Vagina (tissue), 2 donors: Measurements from ENCODE around the gene GALC. TPM values are rescaled to one million over a fixed set of nuclear protein-coding genes. Genes with fewer than 3 reads are reported as not detected.

ENCODE experiments used
- DNase-seq, 2 donors: peaks; one replicate each; pipeline ENCODE4 v3.0.0-alpha.2; 2017; ENCODE audit errors: extremely low spot score in 2 of 2
- H3K27ac ChIP-seq: fragments of 200-600 bp; sonication (generic); one replicate; pipeline ENCODE4 v1.5.1; 2019
- H3K27me3 ChIP-seq: fragments of 200-600 bp; sonication (generic); one replicate; pipeline ENCODE4 v1.5.1; 2019
- H3K36me3 ChIP-seq, 2 donors: fragments of 200-600 bp; sonication (generic); one replicate each; pipeline ENCODE4 v1.5.1; 2017 to 2019
- H3K4me1 ChIP-seq: fragments of 200-600 bp; sonication (generic); one replicate; pipeline ENCODE4 v1.5.1; 2019
- H3K4me3 ChIP-seq, 2 donors: fragments of 200-600 bp; sonication (generic); 1 replicate in 1 of 2; 2 replicates in 1 of 2; pipeline ENCODE4 v1.5.1; 2016 to 2019
- H3K9me3 ChIP-seq: fragments of 200-600 bp; sonication (generic); one replicate; pipeline ENCODE4 v1.5.1; 2019
- POLR2A ChIP-seq, 2 donors: fragments of 450-650 bp; IDR thresholded peaks; one replicate each; pipeline ENCODE4 v1.6.1; 2017; ENCODE audit warnings: antibody characterized with exemption in 2 of 2, mild to moderate bottlenecking in 2 of 2, moderate library complexity in 2 of 2
- POLR2AphosphoS5 ChIP-seq, 2 donors: sonication (generic); formaldehyde crosslinking; IDR thresholded peaks; one replicate each; pipeline ENCODE4 v1.9.0; 2017; ENCODE audit warnings: antibody characterized with exemption in 2 of 2, mild to moderate bottlenecking in 2 of 2, low read depth in 1 of 2; ENCODE audit not compliant: insufficient read depth in 1 of 2
- intact Hi-C: fragments of 100-400 bp; cut with DNase I; formaldehyde crosslinking; loops from one replicate; pipeline ENCODE4 v1.15.1; 2023
- total RNA-seq: library from RNA; depleted of rRNA; stranded (reverse); fragments of >200 nt; gene quantifications from one replicate; pipeline ENCODE4 v1.2.3, GENCODE V29; 2016
- TF ChIP-seq, protein P1 (sequence below), 3 experiments: fragments of 450-650 bp in 2 of 3; fragments of 200-600 bp in 1 of 3; sonication (generic) in 1 of 3; IDR thresholded peaks; one replicate each; pipeline ENCODE4 v1.5.1; 2017 to 2019; ENCODE audit warnings: antibody characterized with exemption in 3 of 3, mild to moderate bottlenecking in 2 of 3, moderate library complexity in 2 of 3

GALC gene
- total RNA-seq, 1 donor from 2014 or later: 18.7 TPM

DNA sequence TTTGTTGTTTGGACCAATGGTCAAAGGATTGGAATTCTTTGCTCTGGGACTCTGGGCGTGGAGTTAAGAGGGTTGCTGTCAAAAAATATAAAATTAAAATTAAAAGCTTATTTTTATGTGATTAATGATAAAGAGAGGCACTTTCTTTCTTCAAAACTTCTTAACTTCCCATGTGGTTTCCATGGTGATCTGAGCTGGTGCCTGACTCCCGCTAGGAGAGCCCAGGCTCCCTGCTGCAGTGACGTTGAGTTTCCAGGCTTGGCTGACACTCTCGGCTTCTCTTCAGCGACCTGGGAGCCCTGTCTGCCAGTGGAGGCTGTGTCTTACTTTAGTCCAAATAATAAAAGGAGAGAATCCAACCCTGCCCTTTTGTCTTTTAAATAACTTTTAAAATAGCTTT is 84.4 kb downstream of the GALC start:
- TF ChIP-seq POLR2A (IDR thresholded peaks at IDR 0.05) (no peak), POLR2AphosphoS5 (IDR thresholded peaks at IDR 0.05; ENCODE audit: insufficient read depth in 1 of 2, low read depth in 1 of 2) (no peak)
- TF ChIP-seq, protein P1, sequence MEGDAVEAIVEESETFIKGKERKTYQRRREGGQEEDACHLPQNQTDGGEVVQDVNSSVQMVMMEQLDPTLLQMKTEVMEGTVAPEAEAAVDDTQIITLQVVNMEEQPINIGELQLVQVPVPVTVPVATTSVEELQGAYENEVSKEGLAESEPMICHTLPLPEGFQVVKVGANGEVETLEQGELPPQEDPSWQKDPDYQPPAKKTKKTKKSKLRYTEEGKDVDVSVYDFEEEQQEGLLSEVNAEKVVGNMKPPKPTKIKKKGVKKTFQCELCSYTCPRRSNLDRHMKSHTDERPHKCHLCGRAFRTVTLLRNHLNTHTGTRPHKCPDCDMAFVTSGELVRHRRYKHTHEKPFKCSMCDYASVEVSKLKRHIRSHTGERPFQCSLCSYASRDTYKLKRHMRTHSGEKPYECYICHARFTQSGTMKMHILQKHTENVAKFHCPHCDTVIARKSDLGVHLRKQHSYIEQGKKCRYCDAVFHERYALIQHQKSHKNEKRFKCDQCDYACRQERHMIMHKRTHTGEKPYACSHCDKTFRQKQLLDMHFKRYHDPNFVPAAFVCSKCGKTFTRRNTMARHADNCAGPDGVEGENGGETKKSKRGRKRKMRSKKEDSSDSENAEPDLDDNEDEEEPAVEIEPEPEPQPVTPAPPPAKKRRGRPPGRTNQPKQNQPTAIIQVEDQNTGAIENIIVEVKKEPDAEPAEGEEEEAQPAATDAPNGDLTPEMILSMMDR (IDR thresholded peaks at IDR 0.05): no peak
- H3K4me1 ChIP-seq: no peaks in the 10 kb centered on the region
- intact Hi-C loops: no loop called here
- H3K36me3 ChIP-seq: no peaks in the 10 kb centered on the region
- no peaks in the 10 kb centered on the region for H3K27me3 ChIP-seq
- no peaks in the 10 kb centered on the region for H3K9me3 ChIP-seq
- no peak overlapping the region for H3K4me3 ChIP-seq
- no peak for DNase-seq
- H3K27ac ChIP-seq: no peak overlapping the region

DNA sequence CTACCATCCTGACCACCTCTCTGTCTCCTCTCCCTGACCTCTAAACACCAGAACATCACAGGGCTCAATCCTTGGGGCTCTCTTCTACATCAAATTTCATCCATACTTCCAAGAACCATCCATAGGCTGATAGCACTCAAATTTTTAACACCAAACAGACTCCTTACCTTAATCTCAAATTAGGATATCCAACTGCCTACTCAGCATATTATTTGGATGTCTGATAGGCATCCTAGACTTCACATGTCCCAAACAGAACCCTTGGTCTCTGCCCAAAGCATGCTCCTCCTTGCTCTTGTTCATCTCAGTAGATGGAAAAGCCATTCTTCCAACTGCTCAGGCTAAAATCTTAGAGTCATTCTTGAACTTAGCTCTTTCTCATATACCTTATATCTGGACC is 91.3 kb downstream of the GALC start:
- no peaks in the 10 kb centered on the region for H3K27me3 ChIP-seq
- no peak overlapping the region for H3K4me3 ChIP-seq
- DNase-seq: no peak
- H3K9me3 ChIP-seq: no peaks in the 10 kb centered on the region
- no peaks in the 10 kb centered on the region for H3K36me3 ChIP-seq
- H3K4me1 ChIP-seq: no peaks in the 10 kb centered on the region
- TF ChIP-seq POLR2A (IDR thresholded peaks at IDR 0.05) (no peak), POLR2AphosphoS5 (IDR thresholded peaks at IDR 0.05; ENCODE audit: insufficient read depth in 1 of 2, low read depth in 1 of 2) (no peak)
- TF ChIP-seq, protein P1 (IDR thresholded peaks at IDR 0.05): no peak
- intact Hi-C loops: no loop called here
- H3K27ac ChIP-seq: no peak overlapping the region

DNA sequence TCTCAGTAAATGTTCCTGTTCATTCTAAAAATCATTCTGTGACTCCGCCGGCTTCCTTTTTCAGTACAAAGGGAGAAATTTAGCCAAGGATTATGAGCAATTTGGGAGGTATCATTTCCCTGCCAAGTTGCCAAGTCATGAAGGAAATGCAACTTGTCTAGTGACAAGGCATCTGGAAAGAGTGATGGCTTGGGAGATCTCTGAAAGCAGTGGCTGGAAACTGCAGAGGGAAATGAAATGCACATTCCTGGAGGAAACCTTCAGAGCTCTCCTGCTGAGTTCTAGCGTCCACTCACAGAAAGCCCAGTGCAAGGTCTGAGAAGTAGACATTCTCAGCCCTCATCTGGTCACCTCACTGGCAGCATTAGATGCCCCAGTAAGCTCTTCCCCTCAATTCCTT is 91.7 kb downstream of the GALC start:
- TF ChIP-seq, protein P1 (IDR thresholded peaks at IDR 0.05): no peak
- TF ChIP-seq POLR2AphosphoS5 (IDR thresholded peaks at IDR 0.05; ENCODE audit: insufficient read depth in 1 of 2, low read depth in 1 of 2) (no peak), POLR2A (IDR thresholded peaks at IDR 0.05) (no peak)
- Histone ChIP-seq H3K27ac (no peak overlapping the region), H3K27me3 (no peaks in the 10 kb centered on the region), H3K36me3 (no peaks in the 10 kb centered on the region), H3K9me3 (no peaks in the 10 kb centered on the region), H3K4me1 (no peaks in the 10 kb centered on the region), H3K4me3 (no peak overlapping the region)
- no peak for DNase-seq
- intact Hi-C loops: no loop called here

DNA sequence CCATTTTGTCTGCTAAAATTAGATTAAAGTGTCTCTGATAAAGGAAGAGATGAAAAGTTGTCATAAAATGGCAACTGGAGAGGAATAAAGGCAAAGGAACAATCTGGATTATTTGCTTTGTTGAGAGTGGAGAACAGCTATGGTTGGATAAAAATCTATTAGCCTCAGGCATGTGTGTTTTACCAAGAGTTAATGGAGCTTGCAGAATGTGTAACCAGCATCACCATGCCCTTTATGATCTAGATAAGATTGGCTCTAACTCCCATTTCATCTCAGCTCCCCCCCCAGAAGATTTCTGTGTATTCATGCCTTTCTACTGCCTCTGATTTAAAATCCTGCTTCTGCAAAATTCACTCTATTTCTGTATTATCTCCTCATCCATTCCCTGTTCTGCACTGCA is 93.8 kb downstream of the GALC start:
- H3K4me1 ChIP-seq: no peaks in the 10 kb centered on the region
- intact Hi-C loops: no loop called here

DNA sequence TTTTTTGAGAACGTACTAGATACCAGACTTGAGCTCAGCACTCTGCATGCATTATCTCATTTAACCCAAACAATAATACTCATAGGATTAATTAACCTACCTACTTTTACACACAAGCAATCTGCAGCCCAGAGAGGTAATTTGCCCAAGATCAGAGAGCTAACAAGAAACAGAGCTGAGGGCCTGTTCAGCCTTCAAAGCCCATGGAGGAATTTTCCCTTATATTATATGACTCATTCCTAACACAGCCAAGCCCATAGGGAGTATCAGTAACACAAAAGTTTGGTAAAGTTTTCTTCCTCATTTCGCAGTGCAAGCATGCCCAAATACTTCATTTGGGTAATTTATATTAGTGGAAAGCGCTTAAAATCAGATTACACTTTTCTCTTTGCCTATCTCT is 94.7 kb downstream of the GALC start:
- Histone ChIP-seq H3K4me1 (no peaks in the 10 kb centered on the region), H3K36me3 (no peaks in the 10 kb centered on the region), H3K27me3 (no peaks in the 10 kb centered on the region), H3K27ac (no peak overlapping the region), H3K9me3 (no peaks in the 10 kb centered on the region), H3K4me3 (no peak overlapping the region)
- TF ChIP-seq POLR2A (IDR thresholded peaks at IDR 0.05) (no peak), POLR2AphosphoS5 (IDR thresholded peaks at IDR 0.05; ENCODE audit: insufficient read depth in 1 of 2, low read depth in 1 of 2) (no peak)
- TF ChIP-seq, protein P1 (IDR thresholded peaks at IDR 0.05): no peak
- DNase-seq: no peak
- intact Hi-C loops: no loop called here

More for the DNA sequence above, 93.8 kb downstream of the GALC start:
- no peak for TF ChIP-seq POLR2AphosphoS5 (IDR thresholded peaks at IDR 0.05; ENCODE audit: insufficient read depth in 1 of 2, low read depth in 1 of 2)
- TF ChIP-seq, protein P1 (IDR thresholded peaks at IDR 0.05): no peak
- TF ChIP-seq POLR2A (IDR thresholded peaks at IDR 0.05): no peak
- Histone ChIP-seq H3K9me3 (no peaks in the 10 kb centered on the region), H3K27ac (no peak overlapping the region), H3K36me3 (no peaks in the 10 kb centered on the region), H3K27me3 (no peaks in the 10 kb centered on the region), H3K4me3 (no peak overlapping the region)
- DNase-seq: no peak
